ENCODE data around the gene BFAR. TPM values are rescaled to one million over a fixed set of nuclear protein-coding genes. Genes with fewer than 3 reads are reported as not detected.

Gene BFAR
- total RNA-seq, 1 donor from 2014 or later: 76.1 TPM

DNA sequence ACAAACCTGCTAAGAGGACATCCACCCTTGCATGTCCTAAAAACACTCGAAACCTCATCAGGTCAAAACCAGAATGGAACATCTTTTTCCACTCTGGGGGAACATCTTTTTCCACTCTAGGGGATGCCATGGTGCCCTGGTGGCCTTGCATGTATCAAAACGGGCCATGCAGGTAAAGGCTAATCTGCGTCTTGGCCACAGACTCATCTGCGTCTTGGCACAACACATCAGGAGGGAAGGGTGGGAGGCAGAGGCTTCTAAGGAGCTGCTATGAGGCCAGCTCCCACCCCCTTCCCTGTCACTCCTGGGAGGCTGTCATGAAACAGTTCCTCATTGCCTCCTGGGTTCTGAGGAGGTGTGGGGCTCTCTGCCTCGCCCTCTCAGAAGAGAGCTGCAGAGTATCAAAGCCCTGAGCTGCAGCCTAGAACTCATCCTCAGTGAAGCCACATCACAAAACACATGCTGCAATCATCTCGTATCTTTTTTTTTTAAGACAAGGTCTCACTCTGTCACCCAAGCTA, 30.2 kb upstream of the BFAR start:
- Mint-ChIP-seq H3K9me3 (ENCODE audit: low read depth) (no peaks in the 10 kb centered on the region), H3K4me1 (ENCODE audit: low read depth) (no peaks in the 10 kb centered on the region), H3K36me3 (ENCODE audit: insufficient read depth) (peaks cover 31% of the 10 kb centered on the region), H3K4me3 (ENCODE audit: low read depth) (no peak overlapping the region), H3K27me3 (no peaks in the 10 kb centered on the region), H3K27ac (no peak overlapping the region)
- no peak for DNase-seq (ENCODE audit: low spot score, unreplicated experiment)
- TF ChIP-seq, protein P1, sequence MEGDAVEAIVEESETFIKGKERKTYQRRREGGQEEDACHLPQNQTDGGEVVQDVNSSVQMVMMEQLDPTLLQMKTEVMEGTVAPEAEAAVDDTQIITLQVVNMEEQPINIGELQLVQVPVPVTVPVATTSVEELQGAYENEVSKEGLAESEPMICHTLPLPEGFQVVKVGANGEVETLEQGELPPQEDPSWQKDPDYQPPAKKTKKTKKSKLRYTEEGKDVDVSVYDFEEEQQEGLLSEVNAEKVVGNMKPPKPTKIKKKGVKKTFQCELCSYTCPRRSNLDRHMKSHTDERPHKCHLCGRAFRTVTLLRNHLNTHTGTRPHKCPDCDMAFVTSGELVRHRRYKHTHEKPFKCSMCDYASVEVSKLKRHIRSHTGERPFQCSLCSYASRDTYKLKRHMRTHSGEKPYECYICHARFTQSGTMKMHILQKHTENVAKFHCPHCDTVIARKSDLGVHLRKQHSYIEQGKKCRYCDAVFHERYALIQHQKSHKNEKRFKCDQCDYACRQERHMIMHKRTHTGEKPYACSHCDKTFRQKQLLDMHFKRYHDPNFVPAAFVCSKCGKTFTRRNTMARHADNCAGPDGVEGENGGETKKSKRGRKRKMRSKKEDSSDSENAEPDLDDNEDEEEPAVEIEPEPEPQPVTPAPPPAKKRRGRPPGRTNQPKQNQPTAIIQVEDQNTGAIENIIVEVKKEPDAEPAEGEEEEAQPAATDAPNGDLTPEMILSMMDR (IDR thresholded peaks at IDR 0.05; ENCODE audit: unreplicated experiment): no peak

DNA sequence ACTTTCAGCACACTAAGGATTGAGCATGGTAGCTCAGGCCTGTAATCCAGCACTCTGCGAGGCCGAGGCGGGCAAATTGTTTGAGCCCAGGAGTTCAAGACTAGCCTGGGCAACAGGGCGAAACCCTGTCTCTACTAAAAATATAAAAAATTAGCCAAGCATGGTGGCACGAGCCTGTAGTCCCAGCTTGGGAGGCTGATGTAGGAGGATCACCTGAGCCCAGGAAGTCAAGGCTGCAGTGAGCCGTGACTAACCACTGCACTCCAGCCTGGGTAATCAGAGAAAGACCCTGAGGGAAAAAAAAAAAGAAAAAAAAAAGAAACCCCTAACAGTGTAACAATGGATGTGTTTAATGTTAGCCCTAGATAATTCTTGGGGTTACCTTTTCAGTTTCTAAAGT, 26.6 kb upstream of the BFAR start:
- no peaks in the 10 kb centered on the region for H3K9me3 Mint-ChIP-seq (ENCODE audit: low read depth)
- H3K27ac Mint-ChIP-seq: no peak overlapping the region
- TF ChIP-seq, protein P1 (IDR thresholded peaks at IDR 0.05; ENCODE audit: unreplicated experiment): no peak
- peaks cover 2% of the 10 kb centered on the region for H3K4me1 Mint-ChIP-seq (ENCODE audit: low read depth)
- DNase-seq (ENCODE audit: low spot score, unreplicated experiment): no peak
- H3K27me3 Mint-ChIP-seq: no peaks in the 10 kb centered on the region
- no peak overlapping the region for H3K4me3 Mint-ChIP-seq (ENCODE audit: low read depth)
- H3K36me3 Mint-ChIP-seq (ENCODE audit: insufficient read depth): peaks cover 29% of the 10 kb centered on the region

DNA sequence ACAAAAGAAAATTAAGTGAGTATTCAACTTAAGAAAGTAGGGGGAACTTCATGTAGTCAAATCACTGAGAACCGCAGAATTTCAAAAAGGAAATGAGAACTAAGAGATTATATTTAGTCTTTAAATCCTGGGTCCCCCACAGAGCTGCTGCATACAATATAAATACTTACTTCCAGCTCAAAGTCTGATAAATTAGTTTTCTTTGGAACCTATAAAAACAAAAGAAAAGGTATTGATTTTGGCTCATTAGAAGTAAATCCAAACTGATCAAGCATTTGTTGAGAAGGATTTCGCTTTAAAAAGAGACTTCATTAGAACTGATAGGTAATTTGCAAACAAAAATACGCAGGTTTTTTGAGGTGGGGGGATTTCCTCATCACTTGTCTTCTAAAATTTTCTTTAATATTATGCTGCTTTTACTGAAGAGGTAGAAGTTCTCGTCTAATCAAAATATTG, 24.6 kb upstream of the BFAR start:
- Mint-ChIP-seq H3K4me3 (ENCODE audit: low read depth) (no peak overlapping the region), H3K27ac (no peak overlapping the region), H3K36me3 (ENCODE audit: insufficient read depth) (peaks cover 20% of the 10 kb centered on the region), H3K9me3 (ENCODE audit: low read depth) (no peaks in the 10 kb centered on the region), H3K4me1 (ENCODE audit: low read depth) (peaks cover 2% of the 10 kb centered on the region), H3K27me3 (no peaks in the 10 kb centered on the region)
- no peak for DNase-seq (ENCODE audit: low spot score, unreplicated experiment)
- TF ChIP-seq, protein P1 (IDR thresholded peaks at IDR 0.05; ENCODE audit: unreplicated experiment): no peak

DNA sequence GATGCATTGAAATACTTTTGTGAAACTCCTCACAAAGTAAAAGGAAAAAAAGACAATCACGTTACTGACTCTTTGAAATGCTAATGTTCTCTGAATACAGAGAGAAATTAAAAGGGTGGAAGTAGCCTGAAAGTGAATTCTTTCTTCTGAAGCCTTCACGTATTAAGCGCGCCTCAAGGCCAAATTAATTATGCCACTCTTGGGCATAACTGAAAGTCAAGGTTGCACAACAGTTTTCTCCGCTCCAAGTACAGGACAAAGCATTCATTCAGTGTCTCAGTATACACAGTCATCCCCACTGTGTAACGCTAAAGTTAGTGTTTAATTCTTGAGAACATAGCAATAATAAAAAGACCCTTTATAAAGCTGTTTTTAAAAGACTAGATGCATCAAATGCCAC, 24.1 kb upstream of the BFAR start:
- DNase-seq (ENCODE audit: low spot score, unreplicated experiment): no peak
- Mint-ChIP-seq H3K27me3 (no peaks in the 10 kb centered on the region), H3K27ac (no peak overlapping the region), H3K36me3 (ENCODE audit: insufficient read depth) (peaks cover 16% of the 10 kb centered on the region), H3K9me3 (ENCODE audit: low read depth) (no peaks in the 10 kb centered on the region), H3K4me3 (ENCODE audit: low read depth) (no peak overlapping the region), H3K4me1 (ENCODE audit: low read depth) (peaks cover 2% of the 10 kb centered on the region)
- TF ChIP-seq, protein P1 (IDR thresholded peaks at IDR 0.05; ENCODE audit: unreplicated experiment): no peak

DNA sequence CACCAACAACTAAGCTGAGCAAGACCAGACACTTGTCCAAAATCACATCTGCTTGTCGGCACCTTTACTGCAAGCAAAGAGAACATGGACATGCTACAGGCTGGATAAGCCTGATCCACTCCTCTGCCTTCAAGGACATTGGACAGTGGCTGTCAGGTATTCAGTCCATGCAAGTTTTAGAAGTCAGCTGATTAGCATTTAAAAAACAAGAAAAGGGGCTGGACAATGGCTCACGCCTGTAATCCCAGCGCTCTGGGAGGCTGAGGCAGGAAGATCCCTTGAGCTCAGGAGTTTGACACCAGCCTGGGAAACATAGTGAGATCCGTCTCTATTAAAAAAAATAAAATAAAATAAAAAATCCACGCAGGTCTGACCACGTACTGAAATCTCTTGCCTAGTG, 23.0 kb upstream of the BFAR start:
- Mint-ChIP-seq H3K36me3 (ENCODE audit: insufficient read depth) (peaks cover 17% of the 10 kb centered on the region), H3K9me3 (ENCODE audit: low read depth) (no peaks in the 10 kb centered on the region), H3K27me3 (no peaks in the 10 kb centered on the region), H3K4me1 (ENCODE audit: low read depth) (peaks cover 2% of the 10 kb centered on the region), H3K27ac (no peak overlapping the region), H3K4me3 (ENCODE audit: low read depth) (no peak overlapping the region)
- TF ChIP-seq, protein P1 (IDR thresholded peaks at IDR 0.05; ENCODE audit: unreplicated experiment): no peak
- no peak for DNase-seq (ENCODE audit: low spot score, unreplicated experiment)

Measured in progenitor cell of endocrine pancreas (in vitro differentiated cells).